Activated T-cell treated with anti-CD3 and anti-CD28 coated beads, Interleukin-2, amount 50 U/mL, for 48 hours (primary cell): ENCODE data around the gene MGAT4A.

ENCODE experiments used
- DNase-seq, 2 experiments: peaks; one replicate each; pipeline ENCODE4 v3.0.0-alpha.2; 2020

MGAT4A gene

DNA sequence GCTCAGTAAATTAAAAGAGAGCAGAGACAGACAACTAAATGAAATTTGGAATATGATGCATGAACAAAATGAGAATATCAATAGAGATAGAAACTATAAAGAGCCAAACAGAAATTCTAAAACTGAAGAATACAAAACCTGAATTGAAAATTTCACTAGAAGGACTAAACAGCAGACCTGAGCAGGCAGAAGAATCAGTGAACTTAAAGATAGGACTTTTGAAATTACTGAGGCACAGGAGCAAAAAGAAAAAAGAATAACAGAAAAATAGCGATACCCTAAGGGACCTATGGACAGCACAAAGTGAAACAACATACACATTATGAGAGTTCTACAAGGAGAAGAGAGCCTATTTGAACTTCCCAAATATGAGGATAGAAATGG lies 80.9 kb downstream of the MGAT4A start:
- DNase-seq, result no peak

DNA sequence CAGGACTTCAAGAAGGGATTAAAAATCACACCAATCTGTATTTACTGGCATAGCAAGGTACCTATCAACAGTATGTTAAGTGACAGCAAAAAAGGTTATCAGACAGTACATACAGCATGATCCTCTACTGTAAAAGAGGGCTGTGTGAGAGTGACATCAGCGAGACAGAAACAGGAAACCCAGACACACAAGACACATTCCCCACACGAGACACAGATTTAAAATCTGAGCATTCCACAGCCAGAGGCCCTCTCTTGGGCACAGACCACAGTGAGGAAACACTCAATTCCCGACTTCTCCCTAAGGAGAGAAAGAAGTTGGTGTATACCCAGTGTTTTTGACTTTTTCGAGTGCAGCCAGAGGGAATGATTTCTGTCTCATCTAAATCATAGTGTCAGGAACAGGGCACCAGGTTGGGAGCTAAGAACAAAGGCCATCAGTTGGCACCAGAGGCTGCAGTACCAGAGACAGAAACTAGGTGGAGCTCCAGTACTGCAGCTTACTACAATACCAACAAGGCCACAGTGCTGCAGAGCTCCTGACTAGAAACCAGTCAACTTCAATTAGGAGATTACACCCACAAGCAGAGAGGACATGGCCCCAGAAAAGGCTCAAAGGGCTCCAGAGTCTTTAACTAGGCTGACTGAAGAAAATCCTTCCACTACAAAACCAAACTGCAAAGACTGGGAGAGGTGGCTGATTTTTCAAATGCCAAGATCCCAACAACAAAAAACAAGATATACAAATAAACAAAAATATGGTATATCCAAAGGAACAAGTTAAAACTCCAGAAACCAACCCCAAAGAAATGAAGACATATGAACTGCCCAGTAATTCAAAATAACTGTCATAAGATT lies 81.6 kb downstream of the MGAT4A start:
- peak; percentile 86 to 87 for DNase-seq

DNA sequence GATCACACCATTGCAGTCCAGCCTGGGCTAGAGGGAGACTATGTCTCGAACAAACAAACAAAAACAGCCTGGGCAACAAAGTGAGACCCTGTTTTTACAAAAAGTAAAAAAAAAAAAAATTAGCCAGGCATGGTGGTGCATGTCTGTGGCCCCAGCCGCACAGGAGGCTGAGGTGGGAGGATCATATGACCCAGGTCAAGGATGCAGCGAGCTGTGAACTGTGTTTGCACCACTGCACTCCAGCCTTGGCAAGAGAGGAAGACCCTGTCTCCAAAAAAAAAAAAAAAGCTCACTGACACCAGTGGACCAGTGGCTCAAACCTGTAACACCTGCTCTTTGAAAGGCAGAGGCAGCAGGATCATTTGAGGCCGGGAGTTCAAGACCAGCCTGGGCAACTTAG lies 82.5 kb downstream of the MGAT4A start:
- DNase-seq, result no peak

DNA sequence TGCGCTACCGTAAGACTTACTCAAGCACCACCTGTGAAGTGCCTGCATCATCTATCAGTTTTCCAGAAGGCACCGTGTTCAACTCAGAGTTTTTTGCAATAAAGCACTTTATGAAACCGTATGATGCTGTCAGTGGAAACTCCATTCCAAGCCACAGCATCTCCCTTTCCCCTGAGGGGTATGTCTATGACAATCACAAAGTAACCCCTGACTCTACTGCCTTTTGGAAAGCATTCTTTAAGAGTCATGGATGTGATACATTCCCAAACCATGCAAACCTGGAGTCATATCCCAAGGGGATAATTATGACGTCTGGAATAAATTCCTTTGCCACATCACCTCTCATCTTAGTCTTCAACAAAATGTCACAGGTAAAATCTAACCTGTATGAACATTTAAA lies 83.3 kb downstream of the MGAT4A start:
- DNase-seq, result no peak

DNA sequence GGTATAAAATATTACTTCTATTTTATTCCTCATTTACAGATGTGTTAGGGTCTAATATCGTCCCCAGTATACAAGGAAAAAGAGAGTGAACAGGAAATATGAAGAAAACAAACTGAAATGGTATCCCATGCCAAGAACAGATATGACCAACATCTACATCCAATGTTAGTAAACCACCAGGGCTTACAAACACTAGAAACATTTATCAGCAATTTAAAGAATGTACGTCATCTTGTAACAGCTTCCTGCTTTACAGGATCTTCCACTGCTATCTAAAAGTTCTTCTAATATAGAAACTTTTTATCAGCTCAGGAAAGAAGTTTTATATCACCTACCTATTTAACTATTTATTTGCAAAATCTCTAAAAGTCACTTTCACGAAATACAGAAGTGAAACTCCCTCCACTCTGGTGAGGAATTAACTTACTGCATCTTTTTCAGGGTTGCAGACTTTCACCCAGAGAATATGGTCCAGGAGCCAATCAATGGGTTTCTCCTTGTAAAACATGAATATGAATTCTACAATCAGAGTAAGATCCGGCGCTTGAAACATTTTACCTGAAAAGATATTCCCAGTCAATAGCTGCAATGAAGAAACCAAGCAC lies 87.3 kb downstream of the MGAT4A start:
- no peak for DNase-seq

DNA sequence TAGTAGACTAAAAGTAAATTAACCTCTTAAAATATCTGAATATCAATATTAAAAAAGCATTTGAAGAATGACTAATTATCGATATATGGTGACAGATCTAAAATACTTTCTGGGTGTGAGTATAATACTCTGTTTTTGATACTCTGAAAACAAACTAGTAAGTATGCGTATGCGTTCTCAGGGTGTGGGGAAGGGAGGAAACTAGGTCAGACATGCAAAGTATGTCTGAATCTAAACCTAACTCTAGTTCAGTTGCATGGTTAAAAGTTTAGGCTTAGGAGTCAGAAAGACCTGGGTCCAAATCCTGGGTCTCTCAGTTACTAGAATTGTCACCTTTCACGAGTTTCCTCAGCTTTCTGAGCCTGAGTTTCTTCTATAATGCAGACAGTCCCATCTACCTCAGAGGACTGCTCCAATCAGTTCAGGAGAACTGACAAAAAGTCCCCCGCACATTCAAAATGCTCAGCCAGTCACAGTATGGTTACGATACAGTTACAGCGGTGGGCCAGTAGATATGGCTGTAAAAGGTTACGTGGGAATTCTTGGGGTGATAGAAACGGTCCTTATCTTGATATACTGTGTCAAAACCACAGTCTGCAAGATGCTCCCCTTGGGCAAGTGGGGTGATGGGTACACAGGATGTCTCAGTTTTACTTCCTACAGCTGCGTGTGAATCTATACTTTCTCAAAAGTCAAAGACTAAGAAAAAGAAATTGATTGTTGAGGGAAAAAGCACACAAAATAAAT lies 93.4 kb downstream of the MGAT4A start:
- DNase-seq, result peak; percentile 54 to 65

DNA sequence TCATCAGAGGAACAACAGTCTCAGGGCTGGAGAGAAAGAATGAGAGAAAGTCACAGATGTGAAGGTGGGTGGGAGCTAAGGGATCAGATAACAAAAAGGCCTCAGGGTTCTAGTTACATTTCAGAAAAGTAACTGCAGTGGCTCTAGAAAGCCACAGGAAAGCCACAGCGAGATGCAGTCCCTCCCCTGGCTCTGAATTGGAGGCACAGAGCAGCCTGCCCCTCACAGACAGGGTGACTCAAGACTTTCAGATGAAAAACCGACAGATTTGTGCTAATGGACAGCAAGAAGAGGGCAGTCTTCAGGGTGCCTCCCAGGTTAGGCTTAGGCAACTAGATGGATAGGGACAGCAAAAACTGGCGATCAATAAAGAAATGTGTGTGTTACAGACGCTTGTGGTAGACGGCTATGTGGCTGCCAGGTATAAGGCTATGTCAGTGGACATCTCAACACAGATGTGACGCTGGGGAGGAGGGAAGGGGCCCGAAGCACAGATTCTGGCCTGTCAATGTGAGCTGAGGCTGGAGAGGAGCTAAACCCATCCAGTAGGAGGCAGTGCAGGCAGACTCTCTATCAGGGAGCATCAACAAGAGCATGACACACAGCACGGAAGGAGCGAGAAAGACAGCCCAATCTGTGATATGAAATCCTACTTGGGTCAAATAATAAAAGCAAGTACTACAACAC lies 96.4 kb downstream of the MGAT4A start:
- peak; percentile 66 to 71 for DNase-seq

DNA sequence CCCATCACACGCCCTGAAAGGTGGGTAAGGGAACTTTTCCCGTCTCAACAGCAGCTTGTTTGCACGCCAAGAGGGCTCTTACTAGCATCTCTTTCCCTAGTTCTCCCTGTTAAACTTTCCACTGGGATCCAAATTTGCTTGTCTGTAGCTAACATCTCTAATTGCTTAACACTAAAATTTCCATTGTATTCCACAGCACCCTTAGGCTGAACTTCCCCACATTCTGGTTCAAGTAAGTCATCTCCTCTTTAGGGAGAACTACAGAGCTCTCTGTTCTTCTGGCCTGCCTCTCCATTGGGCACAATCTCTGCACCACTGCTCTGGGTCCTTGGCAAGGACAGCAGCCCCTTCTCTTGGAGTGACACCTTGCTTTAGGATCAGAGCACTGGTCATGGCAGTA lies 98.6 kb downstream of the MGAT4A start:
- no peak for DNase-seq

DNA sequence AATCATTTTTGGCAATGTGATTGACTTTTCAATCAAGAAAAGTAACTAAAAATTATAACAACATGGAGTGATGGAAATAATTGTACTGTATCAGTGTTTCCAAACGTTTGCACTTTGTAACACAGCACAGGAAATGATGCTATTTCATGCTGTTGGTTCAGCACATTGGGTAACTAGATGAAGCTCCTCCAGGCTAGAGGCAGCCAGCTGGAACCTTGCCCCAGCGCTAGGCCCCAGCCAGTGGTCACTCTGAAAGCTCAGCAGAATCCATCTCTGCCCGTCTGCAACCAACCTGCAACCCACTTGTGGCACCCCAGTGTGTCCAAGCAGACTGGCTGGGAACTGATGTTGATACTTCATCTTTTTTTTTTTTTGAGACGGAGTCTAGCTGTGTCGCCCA lies 107.3 kb downstream of the MGAT4A start:
- DNase-seq, result no peak

DNA sequence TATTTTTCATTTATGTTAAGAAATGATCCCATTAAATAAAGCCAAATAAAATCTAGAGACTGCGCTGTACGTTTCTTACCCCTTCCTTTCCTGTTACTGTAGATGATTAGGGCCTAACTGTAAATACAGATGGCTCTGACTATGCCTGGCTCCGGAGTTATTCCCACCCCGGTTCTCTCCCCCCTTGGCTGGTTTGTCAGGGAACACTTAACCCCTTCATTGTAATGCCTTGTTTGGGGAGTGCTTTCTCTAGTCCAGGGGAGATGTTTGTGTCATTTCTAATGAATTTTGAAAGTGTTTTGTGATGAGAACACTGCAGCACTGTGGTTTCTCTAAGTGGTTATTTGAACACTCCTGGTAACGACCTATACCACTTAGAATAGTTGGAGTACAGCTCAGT lies 113.8 kb downstream of the MGAT4A start:
- DNase-seq, result no peak

DNA sequence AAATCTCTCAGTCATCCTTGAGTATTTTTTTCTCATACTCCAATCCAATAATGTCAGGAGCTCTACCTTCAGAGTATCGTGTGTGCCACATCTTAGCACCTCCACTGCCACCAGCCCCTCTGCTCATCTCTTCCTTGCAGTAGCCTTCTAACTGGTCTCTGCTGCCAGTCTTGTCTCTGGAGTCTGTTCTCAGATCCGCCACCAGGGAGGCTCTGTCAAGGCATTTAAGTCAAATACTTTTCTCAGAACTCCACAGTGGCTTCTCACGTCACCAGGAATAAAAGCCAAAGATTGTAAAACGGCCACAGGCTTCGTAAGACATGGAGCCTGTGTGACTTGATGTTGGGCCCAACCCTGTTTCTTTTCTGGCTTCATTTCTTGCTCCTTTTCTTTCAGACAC lies 115.5 kb downstream of the MGAT4A start:
- DNase-seq, result no peak

DNA sequence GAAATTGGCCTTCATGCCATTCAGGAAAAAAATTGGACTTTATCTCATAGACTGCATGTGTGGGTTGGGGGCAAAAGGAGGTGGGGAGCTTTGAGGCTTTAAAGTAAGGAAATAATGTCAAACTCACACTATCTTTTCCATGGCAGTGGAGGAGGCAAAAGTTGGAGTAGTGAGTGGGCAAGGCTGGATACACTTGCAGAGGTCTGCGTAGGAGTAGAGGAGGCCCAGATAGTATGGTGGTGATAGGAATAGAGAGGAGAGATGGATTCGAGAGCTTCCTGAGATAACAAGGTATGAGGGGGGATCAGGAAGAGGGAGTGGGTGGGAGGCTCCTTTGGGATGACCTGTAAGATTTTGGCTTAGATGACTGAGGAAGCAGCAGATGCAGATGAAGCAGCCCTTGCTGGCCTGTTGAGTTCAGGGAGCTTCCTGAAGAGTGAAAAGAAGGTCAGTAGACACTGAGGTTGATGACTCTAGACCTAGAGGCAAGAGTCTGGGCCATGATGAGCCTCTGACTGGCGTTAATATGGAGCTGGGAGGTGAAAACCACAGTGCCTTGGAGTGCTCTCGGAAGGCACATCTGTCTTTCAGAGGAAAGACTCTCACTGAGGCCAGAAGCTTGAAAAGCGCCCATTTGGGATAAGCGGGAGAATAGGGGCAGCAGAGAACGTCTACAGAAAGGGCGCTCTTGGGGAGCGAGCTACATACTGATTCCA lies 116.8 kb downstream of the MGAT4A start:
- DNase-seq, result no peak

DNA sequence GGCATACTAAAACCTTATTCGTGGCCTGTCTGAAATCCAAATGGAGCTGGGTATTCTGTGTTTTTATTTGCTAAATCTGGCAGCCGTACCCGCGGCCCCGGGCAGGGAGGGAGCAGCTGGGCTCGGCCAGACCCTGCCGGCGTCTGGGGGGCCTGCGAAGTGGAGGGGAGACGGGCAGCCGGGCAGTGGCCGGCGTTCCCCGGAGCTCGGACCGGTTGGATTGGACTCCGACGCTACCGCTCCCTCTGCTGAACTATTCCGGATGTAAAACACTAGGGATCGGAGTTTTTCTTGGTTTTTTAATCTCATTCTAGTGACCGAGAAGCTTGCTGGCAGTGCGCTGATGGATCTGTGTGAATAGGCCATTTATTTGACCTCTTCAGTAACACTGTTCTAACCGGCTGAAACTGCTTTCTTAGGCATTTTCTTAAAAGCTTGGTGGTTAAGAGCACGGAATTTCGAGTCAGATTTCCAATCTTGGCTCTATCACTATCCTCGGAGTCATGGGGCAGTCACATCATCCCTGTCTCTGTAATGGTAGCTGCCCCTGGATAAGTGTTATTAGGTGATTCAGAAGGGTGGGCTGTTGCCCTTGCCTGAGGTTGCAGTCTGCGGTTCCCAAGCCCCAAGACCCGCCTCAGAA lies 121.8 kb downstream of the MGAT4A start:
- peak in 1 of 2 experiments; percentile 31 for DNase-seq

DNA sequence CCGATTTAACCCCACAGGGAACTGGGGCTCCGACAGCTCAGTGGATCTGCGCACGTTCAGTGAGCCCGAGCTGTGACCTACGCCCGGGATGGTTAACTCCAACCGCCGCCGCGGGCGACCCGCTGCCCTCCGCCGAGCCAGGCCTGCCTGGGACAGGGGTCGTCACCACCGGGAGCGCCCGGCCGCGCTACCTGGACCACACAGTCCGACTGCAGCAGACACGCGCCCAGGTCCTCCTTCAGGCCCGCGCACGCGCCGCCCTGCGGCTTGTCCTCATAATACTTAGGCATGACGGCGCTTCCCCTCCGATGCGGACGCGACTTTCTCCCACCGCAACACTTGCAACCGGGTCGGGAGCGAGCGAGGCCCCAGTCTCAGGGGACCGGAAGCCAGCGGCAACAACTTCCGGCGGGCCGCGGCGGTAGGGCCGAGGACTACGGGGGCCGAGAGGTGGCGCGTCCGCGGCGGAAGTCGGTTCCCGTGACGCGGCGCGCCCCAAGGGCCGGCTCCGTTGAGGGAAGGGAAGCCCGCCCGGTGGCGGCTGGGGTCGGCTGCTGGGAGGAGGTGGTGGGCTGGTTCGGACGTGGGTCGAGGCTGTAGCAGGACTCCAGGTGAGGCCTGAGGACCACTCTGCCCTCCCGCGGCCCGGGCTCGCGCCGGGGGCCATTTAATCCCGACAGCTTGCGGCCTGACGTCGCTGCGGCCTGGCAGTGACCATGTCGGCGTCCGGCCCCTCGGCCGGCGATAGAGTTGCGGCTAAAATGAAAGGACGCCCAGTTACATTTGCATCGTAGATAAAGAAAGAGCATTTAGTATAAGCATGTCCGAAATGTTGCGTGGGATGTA lies 122.6 kb downstream of the MGAT4A start, which contains the start of the genes COA5 and UNC50:
Gene COA5 (minus strand): TSS at position 397 of the 846 bp plus-strand sequence. CDS start 107 bp downstream, at position 290.
Gene UNC50 (plus strand): TSS at position 474 of the 846 bp plus-strand sequence. CDS start 1,171 bp downstream, outside the sequence.
- DNase-seq, result peak; percentile 91 to 95

DNA sequence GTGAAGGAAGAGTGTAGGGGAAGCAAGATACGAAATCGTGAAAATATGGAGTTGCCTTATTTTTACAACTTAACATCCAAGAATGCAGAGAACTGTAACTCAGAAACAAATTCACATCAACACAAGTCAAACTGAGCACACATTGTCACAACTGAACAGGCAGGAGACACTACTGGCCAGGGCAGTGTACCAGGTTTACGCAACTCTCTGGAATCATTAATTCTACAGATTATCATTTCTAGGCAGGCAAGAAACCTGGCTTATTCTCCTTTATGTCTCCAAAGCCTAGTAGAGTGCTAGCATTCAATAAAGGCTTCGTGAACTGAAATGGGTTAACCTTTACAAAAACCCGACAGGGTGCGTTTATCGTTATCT lies 123.2 kb downstream of the MGAT4A start:
- no peak for DNase-seq

DNA sequence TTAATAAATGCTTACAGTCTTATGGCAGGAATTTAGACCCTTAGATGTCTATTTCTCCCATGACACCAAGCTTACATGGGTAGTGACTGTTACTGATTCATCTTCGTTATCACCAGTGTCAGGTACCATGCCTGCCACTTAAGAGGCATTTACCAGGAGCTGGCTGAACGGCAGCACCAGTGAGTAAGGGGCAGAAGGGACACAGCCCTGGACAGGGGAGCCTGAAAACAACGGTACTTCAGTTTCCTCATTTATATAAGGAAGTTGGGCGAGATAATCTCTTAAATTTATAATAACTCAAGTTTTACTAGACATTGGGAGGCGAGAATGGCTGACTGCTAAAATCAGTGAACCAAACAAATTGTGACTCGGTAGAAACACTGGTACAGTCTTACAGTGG lies 123.8 kb downstream of the MGAT4A start:
- DNase-seq, result no peak

DNA sequence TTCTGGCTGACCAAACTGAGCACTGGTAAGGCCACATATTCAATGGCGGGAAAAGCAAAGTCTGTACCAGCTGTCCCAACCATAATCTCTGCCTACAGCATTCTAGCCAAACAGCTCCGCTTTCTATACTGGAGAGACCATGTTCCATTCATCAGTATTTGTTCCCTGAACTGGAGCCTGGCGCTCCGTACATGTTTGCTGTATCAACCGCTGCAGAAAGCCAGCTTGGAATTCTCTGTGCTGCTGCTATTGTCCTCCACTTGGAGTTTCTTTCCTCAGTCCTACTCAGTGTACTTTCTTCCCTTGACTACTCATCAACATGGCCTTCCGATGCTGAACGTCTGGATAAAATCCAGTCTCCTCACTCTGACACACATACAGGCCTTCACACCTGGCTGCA lies 124.5 kb downstream of the MGAT4A start:
- DNase-seq, result no peak

DNA sequence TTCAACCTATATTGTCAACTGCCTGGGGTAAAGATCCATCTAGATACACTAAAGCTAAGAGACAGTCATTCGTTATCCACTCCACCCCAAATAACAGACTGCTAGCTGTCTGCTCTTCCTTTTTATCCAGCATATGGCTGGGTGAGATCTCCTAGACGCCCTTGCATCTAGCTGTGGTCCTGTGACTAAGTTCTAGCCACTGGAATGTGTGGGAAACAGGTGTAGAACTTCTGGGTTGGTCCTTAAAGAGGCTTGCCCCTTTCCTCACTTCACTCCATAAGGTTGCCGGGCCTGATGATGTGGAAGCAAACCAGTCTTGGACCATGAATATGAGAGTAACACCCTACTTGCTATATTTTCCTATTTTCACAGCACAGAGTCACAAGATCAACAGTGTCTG lies 125.9 kb downstream of the MGAT4A start:
- no peak for DNase-seq

DNA sequence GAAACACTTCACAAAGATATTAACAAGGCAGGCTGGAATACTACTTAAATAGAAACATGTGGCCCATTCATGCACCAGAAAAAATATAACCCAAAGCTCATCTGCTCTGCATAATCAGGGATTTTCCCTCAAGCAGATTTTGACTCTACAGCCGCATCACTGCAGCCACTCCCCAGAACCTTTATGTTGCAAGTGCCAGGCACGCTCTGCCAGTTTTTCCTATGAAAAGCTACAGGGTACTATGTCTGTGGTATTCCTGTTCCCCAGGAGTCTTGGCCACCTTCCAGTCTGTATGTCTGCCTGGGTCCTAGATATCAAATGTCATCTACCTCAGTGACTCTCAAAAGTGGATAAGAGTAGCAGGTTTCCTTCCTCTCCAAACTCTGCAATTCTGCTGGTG lies 126.4 kb downstream of the MGAT4A start:
- DNase-seq, result no peak

DNA sequence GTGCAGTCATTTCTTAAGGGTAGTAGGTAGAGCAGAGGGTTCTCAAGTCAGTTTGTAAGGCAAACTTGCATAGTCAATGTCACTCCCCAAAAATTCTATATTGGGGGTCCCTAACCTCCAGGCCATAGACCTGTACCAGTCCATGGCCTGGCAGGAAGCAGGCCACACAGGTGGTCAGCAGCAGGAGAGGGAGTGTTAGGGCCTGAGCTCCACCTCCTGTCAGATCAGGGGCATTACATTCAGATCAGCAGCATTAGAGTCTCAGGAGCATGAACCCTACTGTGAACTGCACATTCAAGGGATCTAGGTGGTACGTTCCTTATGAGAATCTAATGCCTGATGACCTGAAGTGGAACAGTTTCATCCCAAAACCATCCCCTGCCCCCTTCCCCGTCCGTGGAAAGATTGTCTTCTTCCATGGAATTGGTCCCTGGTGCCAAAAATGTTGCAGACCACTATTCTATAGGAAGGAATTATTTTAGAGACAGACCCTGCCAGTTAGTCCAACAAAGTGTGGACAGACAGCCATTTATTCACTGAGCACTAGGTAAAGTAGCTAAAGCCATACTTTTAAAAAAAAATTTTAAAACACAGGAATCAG lies 129.3 kb downstream of the MGAT4A start:
- peak in 1 of 2 experiments; percentile 42 for DNase-seq
